Measurements from ENCODE around the gene TPGS2. TPM values are rescaled to one million over a fixed set of nuclear protein-coding genes. Genes with fewer than 3 reads are reported as not detected.

The TPGS2 gene
- total and polyA plus RNA-seq, 8 donors: 58.3 to 200 (median 155) TPM

- Histone ChIP-seq H3K27me3 (no peaks in the 10 kb centered on the region), H3K36me3 (no peaks in the 10 kb centered on the region), H3K4me3 (peak overlapping the region; percentile 66 to 89), H3K27ac (peak overlapping the region; percentile 80 to 85), H3K9me3 (no peaks in the 10 kb centered on the region), H3K4me1 (peaks cover 0 to 28% of the 10 kb centered on the region in 2 donors)
- intact Hi-C loops (cut with DNase I): no loop called here
- DNase-seq (peak in 1 of 4 donors; percentile 50), ATAC-seq (peak; percentile 26)
- no peak for TF ChIP-seq CTCF (IDR thresholded peaks at IDR 0.05)
Measured at GRCh38 chr18:36828157-36828629, 609 bp downstream of the TPGS2 start.

- no peak overlapping the region for H3K27ac ChIP-seq
- TF ChIP-seq CTCF (IDR thresholded peaks at IDR 0.05): no peak
- H3K9me3 ChIP-seq: no peaks in the 10 kb centered on the region
- peaks cover 0 to 28% of the 10 kb centered on the region in 2 donors for H3K4me1 ChIP-seq
- peaks cover 0 to 3% of the 10 kb centered on the region in 2 donors for H3K36me3 ChIP-seq
- ATAC-seq: no peak
- no peak overlapping the region for H3K4me3 ChIP-seq
- no peaks in the 10 kb centered on the region for H3K27me3 ChIP-seq
- no peak for DNase-seq
- intact Hi-C loops (cut with DNase I): no loop called here
Measured at GRCh38 chr18:36826556-36826955, 2.2 kb downstream of the TPGS2 start.

GRCh38 chr18:36825526-36825925 is 3.3 kb downstream of the TPGS2 start:
- Histone ChIP-seq H3K27me3 (no peaks in the 10 kb centered on the region), H3K36me3 (peaks cover 0 to 3% of the 10 kb centered on the region in 2 donors), H3K27ac (no peak overlapping the region), H3K4me1 (peaks cover 0 to 25% of the 10 kb centered on the region in 2 donors), H3K9me3 (no peaks in the 10 kb centered on the region), H3K4me3 (no peak overlapping the region)
- no peak for DNase-seq
- TF ChIP-seq CTCF (IDR thresholded peaks at IDR 0.05): no peak
- ATAC-seq: no peak
- intact Hi-C loops (cut with DNase I): no loop called here

GRCh38 chr18:36821681-36822080 is 7.1 kb downstream of the TPGS2 start:
- Histone ChIP-seq H3K4me3 (no peak overlapping the region), H3K27me3 (no peaks in the 10 kb centered on the region), H3K4me1 (no peaks in the 10 kb centered on the region), H3K27ac (no peak overlapping the region), H3K36me3 (peaks cover 0 to 26% of the 10 kb centered on the region in 2 donors), H3K9me3 (no peaks in the 10 kb centered on the region)
- no peak for DNase-seq
- no peak for ATAC-seq
- intact Hi-C loops (cut with DNase I): no loop called here
- TF ChIP-seq CTCF (IDR thresholded peaks at IDR 0.05): no peak

GRCh38 chr18:36819621-36820020 is 9.2 kb downstream of the TPGS2 start:
- peaks cover 0 to 30% of the 10 kb centered on the region in 2 donors for H3K36me3 ChIP-seq
- H3K4me3 ChIP-seq: no peak overlapping the region
- H3K27me3 ChIP-seq: no peaks in the 10 kb centered on the region
- no peak overlapping the region for H3K27ac ChIP-seq
- DNase-seq (no peak), ATAC-seq (no peak)
- TF ChIP-seq CTCF (IDR thresholded peaks at IDR 0.05): no peak
- no peaks in the 10 kb centered on the region for H3K9me3 ChIP-seq
- intact Hi-C loops (cut with DNase I): no loop called here
- no peaks in the 10 kb centered on the region for H3K4me1 ChIP-seq

Data from left lung (tissue), 10 donors.